GM12801 (cell line): ENCODE results near the gene TMEM138.

ENCODE experiments used
- TF ChIP-seq, protein P1 (sequence below): IDR thresholded peaks from one replicate; pipeline ENCODE4 v1.5.1; 2011; ENCODE audit warnings: control low read depth; ENCODE audit not compliant: insufficient read length; ENCODE audit errors: extremely low read depth

The TMEM138 gene

DNA sequence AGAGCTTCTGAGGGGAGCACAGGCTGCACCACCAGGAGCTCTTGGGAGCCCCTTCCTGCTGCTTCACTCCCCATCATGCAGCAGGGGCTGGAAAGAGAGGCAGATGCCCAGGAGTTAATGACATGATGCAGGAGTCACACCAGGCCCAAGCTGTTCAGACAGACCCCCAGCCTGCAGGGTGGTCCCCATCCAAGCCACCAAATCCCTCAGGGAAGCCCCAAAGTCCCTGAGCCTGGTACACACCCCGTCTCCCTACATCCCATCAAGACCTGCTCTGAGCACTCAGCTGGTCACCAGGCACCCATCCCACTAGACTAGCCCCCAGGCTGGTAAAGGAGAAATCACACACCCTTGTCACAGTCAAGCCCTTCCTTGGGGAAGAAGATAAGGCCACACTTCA, 11.8 kb upstream of the TMEM138 start:
- TF ChIP-seq, protein P1, sequence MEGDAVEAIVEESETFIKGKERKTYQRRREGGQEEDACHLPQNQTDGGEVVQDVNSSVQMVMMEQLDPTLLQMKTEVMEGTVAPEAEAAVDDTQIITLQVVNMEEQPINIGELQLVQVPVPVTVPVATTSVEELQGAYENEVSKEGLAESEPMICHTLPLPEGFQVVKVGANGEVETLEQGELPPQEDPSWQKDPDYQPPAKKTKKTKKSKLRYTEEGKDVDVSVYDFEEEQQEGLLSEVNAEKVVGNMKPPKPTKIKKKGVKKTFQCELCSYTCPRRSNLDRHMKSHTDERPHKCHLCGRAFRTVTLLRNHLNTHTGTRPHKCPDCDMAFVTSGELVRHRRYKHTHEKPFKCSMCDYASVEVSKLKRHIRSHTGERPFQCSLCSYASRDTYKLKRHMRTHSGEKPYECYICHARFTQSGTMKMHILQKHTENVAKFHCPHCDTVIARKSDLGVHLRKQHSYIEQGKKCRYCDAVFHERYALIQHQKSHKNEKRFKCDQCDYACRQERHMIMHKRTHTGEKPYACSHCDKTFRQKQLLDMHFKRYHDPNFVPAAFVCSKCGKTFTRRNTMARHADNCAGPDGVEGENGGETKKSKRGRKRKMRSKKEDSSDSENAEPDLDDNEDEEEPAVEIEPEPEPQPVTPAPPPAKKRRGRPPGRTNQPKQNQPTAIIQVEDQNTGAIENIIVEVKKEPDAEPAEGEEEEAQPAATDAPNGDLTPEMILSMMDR: no peak

DNA sequence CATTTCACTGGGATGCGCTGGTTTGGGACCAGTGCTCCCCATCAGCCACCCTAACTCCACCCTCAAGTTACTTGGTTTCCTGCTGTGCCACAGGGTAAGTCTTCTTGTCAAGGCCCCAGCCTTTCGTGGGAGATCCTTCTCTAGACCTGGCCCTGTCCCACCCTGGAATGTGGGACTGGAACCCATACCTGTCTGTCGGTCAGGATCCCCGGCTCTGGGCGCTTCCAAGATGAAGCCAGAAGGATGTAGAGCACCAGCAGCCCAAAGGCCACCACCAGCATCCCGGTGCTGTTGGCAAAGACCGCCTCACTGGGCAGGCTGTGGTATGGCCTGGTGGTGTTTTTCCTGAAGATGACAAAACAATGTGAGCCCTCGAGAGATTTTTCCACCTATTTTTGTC, 11.4 kb upstream of the TMEM138 start:
- TF ChIP-seq, protein P1: no peak

DNA sequence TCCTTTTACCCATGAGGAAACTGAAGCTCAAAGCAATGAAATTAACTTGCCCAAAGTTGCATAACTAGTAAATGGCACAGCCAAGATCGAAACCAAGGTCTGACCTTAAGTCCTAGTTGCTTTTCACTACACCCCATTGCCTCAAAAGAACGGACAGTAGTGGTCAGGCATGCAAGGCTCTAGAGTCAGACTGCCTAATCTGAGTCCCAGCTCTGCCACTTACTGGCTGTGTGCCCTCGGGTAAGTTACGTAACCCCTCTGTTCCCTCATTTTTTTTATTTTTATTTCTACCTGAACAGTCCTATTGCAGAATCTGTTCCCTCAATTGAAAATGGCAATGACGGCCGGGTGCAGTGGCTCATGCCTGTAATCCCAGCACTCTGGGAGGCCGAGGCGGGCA, 10.1 kb upstream of the TMEM138 start:
- TF ChIP-seq, protein P1: no peak

DNA sequence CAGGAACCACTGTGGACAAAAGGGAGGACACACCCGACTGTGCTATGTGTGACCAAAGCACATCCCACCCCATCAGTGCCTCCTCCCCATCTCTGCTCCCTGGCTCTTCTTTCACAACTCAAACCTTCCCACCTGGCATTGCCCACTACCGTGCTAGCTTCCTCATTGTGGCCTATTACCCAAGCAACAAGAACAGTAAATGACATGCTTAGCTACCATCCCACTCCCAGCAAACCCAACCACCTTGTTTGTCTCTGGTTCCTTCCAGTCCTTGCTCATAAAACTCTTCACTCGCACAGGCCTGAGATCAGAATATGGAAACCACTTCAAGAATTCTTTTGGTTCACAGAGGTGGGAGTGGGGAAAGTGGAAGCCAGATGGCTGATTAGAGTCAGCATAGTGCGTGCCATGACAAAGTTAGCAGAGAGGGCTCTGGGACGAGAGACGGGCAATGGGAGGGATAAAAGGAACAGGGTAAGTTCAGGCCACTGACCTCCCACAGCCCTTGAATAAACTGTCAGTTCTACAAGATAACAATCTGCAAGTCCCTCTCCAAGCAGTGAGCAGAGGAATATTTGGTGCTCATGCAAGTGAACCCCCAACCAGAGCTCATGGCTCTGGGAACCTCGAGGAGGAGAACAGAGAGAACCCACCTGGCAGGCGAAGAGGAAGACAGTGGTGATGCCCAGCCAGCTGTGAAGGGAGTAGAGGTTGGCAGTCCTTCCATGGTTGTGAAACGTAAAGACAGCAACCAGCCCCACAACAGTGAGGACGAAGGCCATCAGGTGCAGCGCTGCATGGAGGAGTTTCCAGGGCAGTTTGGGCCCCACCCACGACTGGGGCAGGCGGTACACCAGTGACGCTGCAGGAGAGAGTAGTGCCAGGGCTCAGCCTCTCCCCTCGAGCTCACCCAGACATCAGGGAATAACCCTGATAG, 8.8 kb upstream of the TMEM138 start:
- TF ChIP-seq, protein P1: no peak

DNA sequence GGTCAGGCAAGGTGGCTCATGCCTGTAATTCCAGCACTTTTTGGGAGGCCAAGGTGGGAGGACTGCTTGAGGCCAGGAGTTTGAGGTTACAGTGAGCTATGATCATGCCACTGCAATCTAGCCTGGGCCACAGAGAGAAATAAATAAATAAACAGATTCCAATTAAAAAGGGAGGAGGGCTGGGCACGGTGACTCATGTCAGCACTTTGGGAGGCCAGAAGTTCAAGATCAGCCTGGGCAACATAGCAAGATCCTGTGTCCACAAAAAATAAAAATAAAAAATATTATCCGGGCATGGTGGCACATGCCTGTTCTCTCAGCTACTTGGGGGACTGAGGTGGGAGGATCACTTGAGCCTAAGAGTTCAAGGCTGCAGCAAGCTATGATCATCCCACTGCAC, 8.0 kb upstream of the TMEM138 start:
- TF ChIP-seq, protein P1: no peak

DNA sequence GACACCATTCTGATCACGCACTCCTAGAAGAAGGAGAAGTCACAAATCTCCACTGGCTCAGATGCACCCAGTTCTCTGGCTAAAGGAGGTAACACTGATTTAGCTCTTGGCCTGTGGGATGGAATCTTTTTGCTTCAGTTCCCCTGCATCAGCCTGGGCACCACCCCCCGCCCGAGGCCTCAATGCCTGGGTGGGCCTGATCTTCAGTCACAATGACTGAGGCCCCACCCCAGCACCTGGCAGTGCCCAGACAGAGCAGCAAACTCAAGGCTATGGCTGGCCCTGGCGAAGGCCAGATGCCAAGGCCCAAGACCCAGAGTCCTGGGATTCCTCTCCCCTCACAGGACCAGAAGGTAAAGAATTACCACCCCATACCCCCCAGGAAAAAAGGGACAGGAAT, 5.5 kb upstream of the TMEM138 start:
- TF ChIP-seq, protein P1: no peak

DNA sequence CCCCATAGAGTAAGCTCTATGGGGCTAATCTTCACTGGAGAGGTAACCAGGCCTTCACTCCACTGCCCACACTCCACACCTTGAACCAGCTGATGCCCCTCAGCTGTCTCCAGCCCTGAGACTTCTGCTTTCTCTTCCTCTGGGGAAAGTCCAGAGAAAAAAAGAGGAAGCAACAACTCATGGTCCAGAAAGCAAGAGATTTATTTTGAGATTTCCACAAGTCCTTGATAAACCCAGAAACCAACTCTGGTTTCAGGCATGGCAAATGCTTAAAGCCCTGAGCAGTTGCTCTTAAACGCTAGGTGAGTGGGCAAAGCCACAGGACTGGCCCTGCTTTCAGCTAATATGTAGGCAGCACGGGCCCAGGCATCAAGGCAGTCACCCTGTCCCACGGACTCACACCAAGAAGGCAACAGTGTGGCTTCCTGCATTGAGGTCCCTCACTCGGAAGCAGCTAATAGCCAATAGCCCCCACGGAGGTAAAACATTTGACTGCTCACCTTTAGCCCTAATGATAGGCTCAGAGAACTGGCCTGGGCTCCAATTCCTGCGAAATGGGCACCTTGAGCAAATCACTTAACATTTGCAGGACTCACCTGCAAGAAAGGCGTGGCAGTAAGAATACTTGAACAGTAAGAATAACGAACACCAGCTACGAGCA, 4.8 kb upstream of the TMEM138 start:
- TF ChIP-seq, protein P1: no peak
